Esophagus squamous epithelium (tissue), 4 donors: ENCODE data around the gene KIAA1191.

Source experiments
- CTCF ChIP-seq, 6 experiments: fragments of 450-650 bp in 4 of 6; fragments of 200-600 bp in 2 of 6; sonication (generic) in 2 of 6; IDR thresholded peaks; one replicate each; pipeline ENCODE4 v1.5.1; 2016 to 2019; ENCODE audit warnings: antibody characterized with exemption in 6 of 6, mild to moderate bottlenecking in 4 of 6, moderate library complexity in 4 of 6
- POLR2A ChIP-seq, 4 donors: fragments of 450-650 bp; IDR thresholded peaks; one replicate each; pipeline ENCODE4 v1.6.1; 2017; ENCODE audit warnings: antibody characterized with exemption in 4 of 4, mild to moderate bottlenecking in 4 of 4, moderate library complexity in 3 of 4

GRCh38 chr5:176353533-176353932 is 8.0 kb downstream of the KIAA1191 start:
- TF ChIP-seq POLR2A (IDR thresholded peaks at IDR 0.05) (no peak), CTCF (IDR thresholded peaks at IDR 0.05) (no peak)
